Measurements from ENCODE around the gene FREM1. TPM values are rescaled to one million over a fixed set of nuclear protein-coding genes. Genes with fewer than 3 reads are reported as not detected.

The FREM1 gene
- total and polyA plus RNA-seq, 7 experiments from 2014 or later: 0.24 to 0.86 TPM; not detected in 5

- Histone ChIP-seq H3K9me3 (ENCODE audit: control insufficient read depth in 2 of 3, low read length in 3 of 3) (no peaks in the 10 kb centered on the region), H3K27me3 (ENCODE audit: control insufficient read depth in 2 of 2, insufficient read depth in 2 of 2, low read length in 2 of 2) (no peaks in the 10 kb centered on the region), H3K36me3 (ENCODE audit: control insufficient read depth in 2 of 3, insufficient read depth in 3 of 3, low read length in 3 of 3) (no peaks in the 10 kb centered on the region), H3K4me1 (ENCODE audit: control insufficient read depth in 2 of 2, insufficient read depth in 2 of 2, low read length in 2 of 2) (peaks cover 0 to 4% of the 10 kb centered on the region in 2 donors), H3K27ac (ENCODE audit: low read depth, low read length) (no peak overlapping the region), H3K4me3 (ENCODE audit: low read length) (no peak overlapping the region)
- peaks cover 3 to 25% (median 21%) of the 10 kb centered on the region in 7 donors for H3K4me1 Mint-ChIP-seq
- ChIA-PET POLR2A (no interaction called here), CTCF (no interaction called here)
- H3K27me3 Mint-ChIP-seq: peaks cover 26 to 46% (median 29%) of the 10 kb centered on the region in 5 donors
- no peak overlapping the region for H3K4me3 Mint-ChIP-seq
- no peaks in the 10 kb centered on the region for H3K36me3 Mint-ChIP-seq
- intact Hi-C loops (cut with micrococcal nuclease): no loop called here
- no peak overlapping the region for H3K27ac Mint-ChIP-seq
- no peak for ATAC-seq
- H3K9me3 Mint-ChIP-seq: no peaks in the 10 kb centered on the region
- no peak for DNase-seq
These were observed 158.0 kb downstream of the FREM1 start for GRCh38 chr9:14752271-14752670.

DNA sequence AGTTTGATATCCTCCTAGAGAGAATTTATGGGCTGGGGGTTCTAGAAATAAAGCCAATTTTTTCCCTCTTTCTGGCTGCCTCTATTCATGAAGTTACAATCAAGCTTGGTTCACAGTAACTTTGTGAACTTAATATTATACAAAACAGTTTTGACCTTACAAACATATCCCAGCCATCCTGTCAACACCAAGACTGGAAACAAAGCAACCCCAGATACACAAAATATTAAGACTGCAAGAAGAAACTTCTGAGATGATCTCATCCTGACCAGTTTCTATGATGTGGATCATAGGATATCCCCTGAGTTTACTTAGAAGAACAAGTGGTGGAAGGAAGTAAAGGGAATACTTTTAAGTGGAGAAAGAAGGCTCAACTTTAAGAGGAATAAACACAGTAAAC lies 159.4 kb downstream of the FREM1 start:
- H3K4me3 Mint-ChIP-seq: peak overlapping the region in 1 of 10 donors; percentile 48
- H3K36me3 Mint-ChIP-seq: no peaks in the 10 kb centered on the region
- Histone ChIP-seq H3K4me1 (ENCODE audit: control insufficient read depth in 2 of 2, insufficient read depth in 2 of 2, low read length in 2 of 2) (peaks cover 0 to 4% of the 10 kb centered on the region in 2 donors), H3K27me3 (ENCODE audit: control insufficient read depth in 2 of 2, insufficient read depth in 2 of 2, low read length in 2 of 2) (no peaks in the 10 kb centered on the region), H3K36me3 (ENCODE audit: control insufficient read depth in 2 of 3, insufficient read depth in 3 of 3, low read length in 3 of 3) (no peaks in the 10 kb centered on the region), H3K27ac (ENCODE audit: low read depth, low read length) (no peak overlapping the region), H3K4me3 (ENCODE audit: low read length) (no peak overlapping the region), H3K9me3 (ENCODE audit: control insufficient read depth in 2 of 3, low read length in 3 of 3) (no peaks in the 10 kb centered on the region)
- no peak overlapping the region for H3K27ac Mint-ChIP-seq
- POLR2A ChIA-PET: no interaction called here
- no peak for DNase-seq
- H3K4me1 Mint-ChIP-seq: peaks cover 3 to 25% (median 21%) of the 10 kb centered on the region in 7 donors
- H3K9me3 Mint-ChIP-seq: no peaks in the 10 kb centered on the region
- ATAC-seq: no peak
- peaks cover 23 to 46% (median 27%) of the 10 kb centered on the region in 5 donors for H3K27me3 Mint-ChIP-seq
- CTCF ChIA-PET: no interaction called here
- intact Hi-C loops (cut with micrococcal nuclease): no loop called here

- DNase-seq: peak in 7 of 9 donors; percentile 16 to 55 (median 33)
- H3K36me3 Mint-ChIP-seq: no peaks in the 10 kb centered on the region
- H3K27ac Mint-ChIP-seq: peak overlapping the region in 2 of 9 donors; percentile 21 to 41
- H3K27me3 Mint-ChIP-seq: peaks cover 23 to 48% (median 27%) of the 10 kb centered on the region in 5 donors
- Histone ChIP-seq H3K27me3 (ENCODE audit: control insufficient read depth in 2 of 2, insufficient read depth in 2 of 2, low read length in 2 of 2) (no peaks in the 10 kb centered on the region), H3K9me3 (ENCODE audit: control insufficient read depth in 2 of 3, low read length in 3 of 3) (no peaks in the 10 kb centered on the region), H3K36me3 (ENCODE audit: control insufficient read depth in 2 of 3, insufficient read depth in 3 of 3, low read length in 3 of 3) (no peaks in the 10 kb centered on the region), H3K4me3 (ENCODE audit: low read length) (no peak overlapping the region), H3K4me1 (ENCODE audit: control insufficient read depth in 2 of 2, insufficient read depth in 2 of 2, low read length in 2 of 2) (peaks cover 0 to 4% of the 10 kb centered on the region in 2 donors), H3K27ac (ENCODE audit: low read depth, low read length) (no peak overlapping the region)
- H3K9me3 Mint-ChIP-seq: peaks cover 0 to 3% (median 2%) of the 10 kb centered on the region in 11 donors
- H3K4me3 Mint-ChIP-seq: peak overlapping the region in 9 of 10 donors; percentile 2 to 55 (median 30)
- intact Hi-C loops (cut with micrococcal nuclease): loop anchor here in 1 of 2 donors (2.0 kb wide), 1 partner anchor 71 kb away; no protein-coding TSS in a partner anchor
- peak; percentile 75 for ATAC-seq
- POLR2A ChIA-PET: no interaction called here
- CTCF ChIA-PET: no interaction called here
- H3K4me1 Mint-ChIP-seq: peaks cover 3 to 25% (median 21%) of the 10 kb centered on the region in 7 donors
These were observed 160.5 kb downstream of the FREM1 start for GRCh38 chr9:14749741-14750211.

DNA sequence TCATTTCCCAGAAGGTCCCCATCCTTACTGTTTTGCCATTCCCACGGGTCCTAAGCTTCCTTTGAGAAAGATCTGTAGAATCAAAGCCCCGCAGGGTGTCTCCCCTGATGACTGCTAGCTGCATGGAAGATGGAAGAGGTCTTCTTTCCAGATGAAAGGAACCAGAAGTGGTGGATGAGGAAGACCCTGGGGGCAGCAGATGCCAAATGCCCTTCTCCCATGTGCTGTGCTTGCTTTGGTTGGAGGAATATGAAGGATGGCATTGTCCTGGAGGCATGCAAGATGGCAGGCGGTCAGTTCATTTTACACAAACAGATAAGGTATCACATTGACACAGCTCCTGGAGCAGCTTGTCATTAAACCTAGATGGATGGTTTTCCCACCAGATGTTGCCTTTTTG lies 161.9 kb downstream of the FREM1 start:
- intact Hi-C loops (cut with micrococcal nuclease): loop anchor here in 1 of 2 donors (2.0 kb wide), 1 partner anchor 72 kb away; no protein-coding TSS in a partner anchor
- CTCF ChIA-PET: no interaction called here
- DNase-seq: no peak
- no peak overlapping the region for H3K4me3 Mint-ChIP-seq
- POLR2A ChIA-PET: no interaction called here
- peaks cover 0 to 4% of the 10 kb centered on the region in 2 donors for H3K4me1 ChIP-seq (ENCODE audit: control insufficient read depth in 2 of 2, insufficient read depth in 2 of 2, low read length in 2 of 2)
- H3K4me1 Mint-ChIP-seq: peaks cover 3 to 25% (median 21%) of the 10 kb centered on the region in 7 donors
- H3K36me3 ChIP-seq (ENCODE audit: control insufficient read depth in 2 of 3, insufficient read depth in 3 of 3, low read length in 3 of 3): no peaks in the 10 kb centered on the region
- no peaks in the 10 kb centered on the region for H3K9me3 ChIP-seq (ENCODE audit: control insufficient read depth in 2 of 3, low read length in 3 of 3)
- no peak overlapping the region for H3K27ac Mint-ChIP-seq
- H3K36me3 Mint-ChIP-seq: no peaks in the 10 kb centered on the region
- no peak overlapping the region for H3K4me3 ChIP-seq (ENCODE audit: low read length)
- ATAC-seq: no peak
- H3K9me3 Mint-ChIP-seq: peaks cover 0 to 4% (median 2%) of the 10 kb centered on the region in 11 donors
- peaks cover 18 to 49% (median 25%) of the 10 kb centered on the region in 5 donors for H3K27me3 Mint-ChIP-seq
- H3K27ac ChIP-seq (ENCODE audit: low read depth, low read length): no peak overlapping the region
- H3K27me3 ChIP-seq (ENCODE audit: control insufficient read depth in 2 of 2, insufficient read depth in 2 of 2, low read length in 2 of 2): no peaks in the 10 kb centered on the region

DNA sequence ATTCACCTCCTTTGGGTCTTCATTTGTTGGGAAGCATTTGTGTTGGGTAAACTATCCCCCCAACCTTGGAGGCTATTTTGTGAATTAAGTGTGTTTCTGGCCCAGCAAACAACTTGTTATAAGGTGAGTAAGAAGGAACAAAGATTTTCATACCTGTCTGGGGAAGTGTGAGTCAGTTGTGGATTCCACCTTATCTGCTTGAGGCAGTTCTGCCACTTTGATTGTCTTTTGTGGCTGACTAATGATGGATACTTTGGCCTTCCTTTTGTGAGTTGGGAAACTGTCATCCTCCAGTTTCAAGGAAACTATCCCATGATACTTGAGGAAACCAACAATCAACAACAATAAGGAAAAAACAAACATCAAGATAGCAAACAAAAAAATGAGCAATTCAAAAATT lies 163.1 kb downstream of the FREM1 start:
- Mint-ChIP-seq H3K4me1 (peaks cover 3 to 25% (median 21%) of the 10 kb centered on the region in 7 donors), H3K27ac (no peak overlapping the region), H3K36me3 (no peaks in the 10 kb centered on the region), H3K27me3 (peaks cover 17 to 42% (median 24%) of the 10 kb centered on the region in 5 donors), H3K4me3 (no peak overlapping the region), H3K9me3 (peaks cover 0 to 4% (median 2%) of the 10 kb centered on the region in 11 donors)
- no peak overlapping the region for H3K27ac ChIP-seq (ENCODE audit: low read depth, low read length)
- DNase-seq (no peak), ATAC-seq (no peak)
- ChIA-PET CTCF (no interaction called here), POLR2A (no interaction called here)
- intact Hi-C loops (cut with micrococcal nuclease): no loop called here
- no peaks in the 10 kb centered on the region for H3K36me3 ChIP-seq (ENCODE audit: control insufficient read depth in 2 of 3, insufficient read depth in 3 of 3, low read length in 3 of 3)
- no peak overlapping the region for H3K4me3 ChIP-seq (ENCODE audit: low read length)
- peaks cover 0 to 4% of the 10 kb centered on the region in 2 donors for H3K4me1 ChIP-seq (ENCODE audit: control insufficient read depth in 2 of 2, insufficient read depth in 2 of 2, low read length in 2 of 2)
- no peaks in the 10 kb centered on the region for H3K27me3 ChIP-seq (ENCODE audit: control insufficient read depth in 2 of 2, insufficient read depth in 2 of 2, low read length in 2 of 2)
- no peaks in the 10 kb centered on the region for H3K9me3 ChIP-seq (ENCODE audit: control insufficient read depth in 2 of 3, low read length in 3 of 3)

GRCh38 chr9:14746626-14747025 lies 163.6 kb downstream of the FREM1 start:
- Mint-ChIP-seq H3K27me3 (peaks cover 13 to 37% (median 24%) of the 10 kb centered on the region in 5 donors), H3K27ac (no peak overlapping the region), H3K9me3 (peaks cover 0 to 4% (median 2%) of the 10 kb centered on the region in 11 donors), H3K4me3 (no peak overlapping the region), H3K4me1 (peaks cover 3 to 25% (median 21%) of the 10 kb centered on the region in 7 donors), H3K36me3 (no peaks in the 10 kb centered on the region)
- no peaks in the 10 kb centered on the region for H3K36me3 ChIP-seq (ENCODE audit: control insufficient read depth in 2 of 3, insufficient read depth in 3 of 3, low read length in 3 of 3)
- H3K9me3 ChIP-seq (ENCODE audit: control insufficient read depth in 2 of 3, low read length in 3 of 3): no peaks in the 10 kb centered on the region
- H3K4me3 ChIP-seq (ENCODE audit: low read length): no peak overlapping the region
- ATAC-seq (no peak), DNase-seq (no peak)
- H3K4me1 ChIP-seq (ENCODE audit: control insufficient read depth in 2 of 2, insufficient read depth in 2 of 2, low read length in 2 of 2): peaks cover 0 to 4% of the 10 kb centered on the region in 2 donors
- POLR2A ChIA-PET: no interaction called here
- intact Hi-C loops (cut with micrococcal nuclease): no loop called here
- no peak overlapping the region for H3K27ac ChIP-seq (ENCODE audit: low read depth, low read length)
- CTCF ChIA-PET: no interaction called here
- no peaks in the 10 kb centered on the region for H3K27me3 ChIP-seq (ENCODE audit: control insufficient read depth in 2 of 2, insufficient read depth in 2 of 2, low read length in 2 of 2)

DNA sequence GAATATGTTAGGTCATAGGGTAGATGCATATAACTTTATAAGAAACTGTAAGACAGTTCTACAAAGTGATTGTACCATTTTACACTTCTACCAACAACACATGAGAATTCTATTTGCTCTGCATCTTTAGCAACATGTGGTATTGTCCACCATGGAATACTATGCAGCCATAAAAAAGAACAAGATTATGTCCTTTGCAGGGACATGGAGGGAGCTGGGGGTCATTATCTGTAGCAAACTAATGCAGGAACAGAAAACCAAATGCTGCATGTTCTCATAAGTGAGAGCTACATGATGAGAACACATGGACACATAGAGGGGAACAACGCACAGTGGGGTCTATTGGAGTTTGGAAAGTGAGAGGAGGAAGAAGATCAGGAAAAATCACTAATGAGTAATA lies 165.5 kb downstream of the FREM1 start:
- H3K4me3 Mint-ChIP-seq: no peak overlapping the region
- H3K4me1 Mint-ChIP-seq: peaks cover 2 to 10% (median 8%) of the 10 kb centered on the region in 7 donors
- peaks cover 0 to 4% of the 10 kb centered on the region in 2 donors for H3K4me1 ChIP-seq (ENCODE audit: control insufficient read depth in 2 of 2, insufficient read depth in 2 of 2, low read length in 2 of 2)
- no peaks in the 10 kb centered on the region for H3K27me3 ChIP-seq (ENCODE audit: control insufficient read depth in 2 of 2, insufficient read depth in 2 of 2, low read length in 2 of 2)
- H3K36me3 ChIP-seq (ENCODE audit: control insufficient read depth in 2 of 3, insufficient read depth in 3 of 3, low read length in 3 of 3): no peaks in the 10 kb centered on the region
- H3K4me3 ChIP-seq (ENCODE audit: low read length): no peak overlapping the region
- no peak overlapping the region for H3K27ac Mint-ChIP-seq
- ATAC-seq (no peak), DNase-seq (no peak)
- intact Hi-C loops (cut with micrococcal nuclease): no loop called here
- CTCF ChIA-PET: no interaction called here
- peaks cover 5 to 31% (median 21%) of the 10 kb centered on the region in 5 donors for H3K27me3 Mint-ChIP-seq
- H3K27ac ChIP-seq (ENCODE audit: low read depth, low read length): no peak overlapping the region
- H3K36me3 Mint-ChIP-seq: no peaks in the 10 kb centered on the region
- H3K9me3 Mint-ChIP-seq: peaks cover 0 to 4% (median 2%) of the 10 kb centered on the region in 11 donors
- POLR2A ChIA-PET: no interaction called here
- H3K9me3 ChIP-seq (ENCODE audit: control insufficient read depth in 2 of 3, low read length in 3 of 3): no peaks in the 10 kb centered on the region
